Measurements from ENCODE around the gene SLC35F3.

DNA sequence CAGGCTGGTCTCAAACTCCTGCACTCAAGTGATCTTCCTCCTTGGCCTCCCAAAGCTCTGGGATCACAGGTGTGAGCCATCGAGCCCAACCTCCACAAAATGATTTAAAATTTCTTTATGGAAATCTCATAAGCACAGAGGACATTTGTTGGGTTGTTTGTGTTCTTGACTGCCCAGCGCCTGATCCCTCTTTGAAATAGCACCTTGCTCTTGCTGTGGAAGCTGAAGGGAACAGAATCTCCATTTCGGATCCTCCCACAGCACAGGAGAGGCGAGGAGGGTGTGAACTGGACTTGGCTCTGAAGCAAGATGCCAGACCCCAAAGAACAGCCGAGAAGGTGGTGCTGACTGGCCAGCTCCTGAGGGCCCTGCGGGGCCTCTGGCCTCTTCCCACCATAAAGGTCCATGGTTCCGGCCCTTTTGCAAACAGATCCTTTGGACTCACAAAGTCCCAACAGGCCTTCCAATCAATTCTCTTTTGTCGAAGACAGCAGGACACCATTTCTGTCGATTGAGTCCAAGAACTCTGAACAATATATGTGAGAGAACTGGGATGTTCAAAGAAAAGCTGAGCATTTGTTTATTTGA lies 423.2 kb downstream of the SLC35F3 start:
- TF ChIP-seq, protein P1, sequence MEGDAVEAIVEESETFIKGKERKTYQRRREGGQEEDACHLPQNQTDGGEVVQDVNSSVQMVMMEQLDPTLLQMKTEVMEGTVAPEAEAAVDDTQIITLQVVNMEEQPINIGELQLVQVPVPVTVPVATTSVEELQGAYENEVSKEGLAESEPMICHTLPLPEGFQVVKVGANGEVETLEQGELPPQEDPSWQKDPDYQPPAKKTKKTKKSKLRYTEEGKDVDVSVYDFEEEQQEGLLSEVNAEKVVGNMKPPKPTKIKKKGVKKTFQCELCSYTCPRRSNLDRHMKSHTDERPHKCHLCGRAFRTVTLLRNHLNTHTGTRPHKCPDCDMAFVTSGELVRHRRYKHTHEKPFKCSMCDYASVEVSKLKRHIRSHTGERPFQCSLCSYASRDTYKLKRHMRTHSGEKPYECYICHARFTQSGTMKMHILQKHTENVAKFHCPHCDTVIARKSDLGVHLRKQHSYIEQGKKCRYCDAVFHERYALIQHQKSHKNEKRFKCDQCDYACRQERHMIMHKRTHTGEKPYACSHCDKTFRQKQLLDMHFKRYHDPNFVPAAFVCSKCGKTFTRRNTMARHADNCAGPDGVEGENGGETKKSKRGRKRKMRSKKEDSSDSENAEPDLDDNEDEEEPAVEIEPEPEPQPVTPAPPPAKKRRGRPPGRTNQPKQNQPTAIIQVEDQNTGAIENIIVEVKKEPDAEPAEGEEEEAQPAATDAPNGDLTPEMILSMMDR (optimal IDR thresholded peaks at IDR 0.05 in 1 of 3, IDR thresholded peaks at IDR 0.05 in 1 of 3, conservative IDR thresholded peaks at IDR 0.05 in 1 of 3; ENCODE audit: extremely low read depth in 1 of 3, insufficient read depth in 2 of 3, low read length in 3 of 3), result no peak
- TF ChIP-seq EZH2 (IDR thresholded peaks at IDR 0.05; ENCODE audit: low read length), result no peak
